ENCODE data around the gene TBC1D1. TPM values are rescaled to one million over a fixed set of nuclear protein-coding genes. Genes with fewer than 3 reads are reported as not detected.

Gene TBC1D1
- total and polyA plus RNA-seq, 2 donors (not counting 1 experiment from before 2014, with no cell fraction given): 39.7 to 90.0 TPM

DNA sequence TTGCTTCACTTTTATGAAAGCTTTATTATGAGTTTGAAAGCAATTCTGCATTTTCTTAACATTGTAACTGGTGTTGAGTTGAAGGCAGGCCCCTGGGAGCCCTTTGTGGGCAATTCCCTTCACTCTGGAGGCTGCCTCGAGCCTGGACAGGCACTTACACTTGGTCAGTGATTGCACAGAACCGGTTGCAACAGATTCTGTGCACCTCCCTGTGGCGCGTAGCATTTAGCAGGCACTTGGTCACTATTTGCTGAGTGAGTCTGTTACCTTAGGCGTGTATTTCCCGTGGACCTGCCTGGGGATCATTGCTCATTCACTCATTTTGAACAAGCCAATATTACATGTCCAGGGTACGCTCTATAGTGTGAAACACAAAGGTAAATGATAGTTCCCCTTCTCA lies 149.7 kb downstream of the TBC1D1 start:
- no peaks in the 10 kb centered on the region for H3K36me3 ChIP-seq (ENCODE audit: control insufficient read depth, insufficient read depth, low read length)
- TF ChIP-seq, protein P1, sequence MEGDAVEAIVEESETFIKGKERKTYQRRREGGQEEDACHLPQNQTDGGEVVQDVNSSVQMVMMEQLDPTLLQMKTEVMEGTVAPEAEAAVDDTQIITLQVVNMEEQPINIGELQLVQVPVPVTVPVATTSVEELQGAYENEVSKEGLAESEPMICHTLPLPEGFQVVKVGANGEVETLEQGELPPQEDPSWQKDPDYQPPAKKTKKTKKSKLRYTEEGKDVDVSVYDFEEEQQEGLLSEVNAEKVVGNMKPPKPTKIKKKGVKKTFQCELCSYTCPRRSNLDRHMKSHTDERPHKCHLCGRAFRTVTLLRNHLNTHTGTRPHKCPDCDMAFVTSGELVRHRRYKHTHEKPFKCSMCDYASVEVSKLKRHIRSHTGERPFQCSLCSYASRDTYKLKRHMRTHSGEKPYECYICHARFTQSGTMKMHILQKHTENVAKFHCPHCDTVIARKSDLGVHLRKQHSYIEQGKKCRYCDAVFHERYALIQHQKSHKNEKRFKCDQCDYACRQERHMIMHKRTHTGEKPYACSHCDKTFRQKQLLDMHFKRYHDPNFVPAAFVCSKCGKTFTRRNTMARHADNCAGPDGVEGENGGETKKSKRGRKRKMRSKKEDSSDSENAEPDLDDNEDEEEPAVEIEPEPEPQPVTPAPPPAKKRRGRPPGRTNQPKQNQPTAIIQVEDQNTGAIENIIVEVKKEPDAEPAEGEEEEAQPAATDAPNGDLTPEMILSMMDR (conservative IDR thresholded peaks at IDR 0.05 in 1 of 2, IDR thresholded peaks at IDR 0.05 in 1 of 2; ENCODE audit: low read depth in 1 of 2, low read length in 2 of 2): no peak
- no peak for TF ChIP-seq EZH2 (IDR thresholded peaks at IDR 0.05; ENCODE audit: low read length, missing control alignments)

GRCh38 chr4:38044060-38044459 lies 153.2 kb downstream of the TBC1D1 start:
- Histone ChIP-seq H2AFZ (ENCODE audit: low read length) (no peak overlapping the region), H3K4me2 (ENCODE audit: extremely low read depth, insufficient read depth, low read length) (no peak overlapping the region), H3K4me1 (ENCODE audit: control insufficient read depth, extremely low read depth, insufficient read depth, low read length) (no peaks in the 10 kb centered on the region), H3K27ac (ENCODE audit: insufficient read depth, low read length) (no peak overlapping the region), H3K79me2 (ENCODE audit: control insufficient read depth, insufficient read depth, low read length) (no peaks in the 10 kb centered on the region), H3K4me3 (replicated peaks in 1 of 4; ENCODE audit: control extremely low read depth in 1 of 4, insufficient read depth in 1 of 4, low read depth in 3 of 4, low read length in 4 of 4) (no peak overlapping the region), H3K9me3 (ENCODE audit: control insufficient read depth, insufficient read depth, low read depth, low read length) (no peaks in the 10 kb centered on the region), H3K27me3 (ENCODE audit: control insufficient read depth, insufficient read depth, low read length) (no peaks in the 10 kb centered on the region), H3K9ac (ENCODE audit: insufficient read depth, low read length) (no peak overlapping the region), H4K20me1 (ENCODE audit: control insufficient read depth, extremely low read depth, insufficient read depth, low read length) (no peaks in the 10 kb centered on the region), H3K36me3 (ENCODE audit: control insufficient read depth, insufficient read depth, low read length) (no peaks in the 10 kb centered on the region)
- TF ChIP-seq, protein P1 (conservative IDR thresholded peaks at IDR 0.05 in 1 of 2, IDR thresholded peaks at IDR 0.05 in 1 of 2; ENCODE audit: low read depth in 1 of 2, low read length in 2 of 2): no peak
- TF ChIP-seq EZH2 (IDR thresholded peaks at IDR 0.05; ENCODE audit: low read length, missing control alignments): no peak
- no peak for DNase-seq (ENCODE audit: low read depth in 2 of 2)

More for the DNA sequence above, 149.7 kb downstream of the TBC1D1 start:
- no peak overlapping the region for H3K4me2 ChIP-seq (ENCODE audit: extremely low read depth, insufficient read depth, low read length)
- H3K4me1 ChIP-seq (ENCODE audit: control insufficient read depth, extremely low read depth, insufficient read depth, low read length): no peaks in the 10 kb centered on the region
- no peak overlapping the region for H3K9ac ChIP-seq (ENCODE audit: insufficient read depth, low read length)
- no peak overlapping the region for H3K27ac ChIP-seq (ENCODE audit: insufficient read depth, low read length)
- no peaks in the 10 kb centered on the region for H3K79me2 ChIP-seq (ENCODE audit: control insufficient read depth, insufficient read depth, low read length)
- DNase-seq (ENCODE audit: low read depth in 2 of 2): no peak
- no peak overlapping the region for H2AFZ ChIP-seq (ENCODE audit: low read length)
- no peaks in the 10 kb centered on the region for H3K9me3 ChIP-seq (ENCODE audit: control insufficient read depth, insufficient read depth, low read depth, low read length)
- no peaks in the 10 kb centered on the region for H3K27me3 ChIP-seq (ENCODE audit: control insufficient read depth, insufficient read depth, low read length)
- H4K20me1 ChIP-seq (ENCODE audit: control insufficient read depth, extremely low read depth, insufficient read depth, low read length): no peaks in the 10 kb centered on the region
- no peak overlapping the region for H3K4me3 ChIP-seq (replicated peaks in 1 of 4; ENCODE audit: control extremely low read depth in 1 of 4, insufficient read depth in 1 of 4, low read depth in 3 of 4, low read length in 4 of 4)

DNA sequence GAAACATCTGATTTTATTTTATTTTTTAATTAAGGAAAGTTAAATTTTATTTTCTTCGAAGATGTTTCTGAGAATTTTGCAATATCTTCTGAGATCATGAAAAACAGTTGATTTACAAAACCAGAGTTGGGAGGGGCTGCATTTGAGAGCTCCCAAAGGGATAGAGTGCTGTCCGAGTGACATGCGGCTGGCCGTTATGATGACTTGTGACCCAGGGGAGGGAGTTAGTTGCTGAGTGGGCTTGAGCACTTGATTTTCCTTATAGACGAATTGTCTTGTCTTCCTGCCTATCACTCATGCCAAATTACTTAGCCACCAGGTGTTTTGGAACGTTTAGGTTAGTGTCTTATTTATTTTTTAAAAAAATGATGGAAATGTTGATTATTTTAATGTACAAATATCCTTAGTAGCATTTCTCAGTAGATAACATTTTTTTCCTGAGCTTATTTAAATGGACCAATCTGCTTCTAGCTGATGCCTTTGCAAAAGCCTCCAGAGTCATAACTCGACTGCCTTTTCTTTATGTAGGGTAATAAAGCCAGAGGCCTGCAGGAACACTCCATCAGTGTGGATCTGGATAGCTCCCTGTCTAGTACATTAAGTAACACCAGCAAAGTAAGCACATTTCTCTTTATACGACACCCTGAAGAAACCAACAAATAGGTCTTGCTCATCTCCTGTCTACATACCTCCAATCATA lies 154.6 kb downstream of the TBC1D1 start:
- Histone ChIP-seq H3K4me2 (ENCODE audit: extremely low read depth, insufficient read depth, low read length) (no peak overlapping the region), H3K4me3 (replicated peaks in 1 of 4; ENCODE audit: control extremely low read depth in 1 of 4, insufficient read depth in 1 of 4, low read depth in 3 of 4, low read length in 4 of 4) (no peak overlapping the region)
- no peak for DNase-seq (ENCODE audit: low read depth in 2 of 2)

More for the DNA sequence above, 154.6 kb downstream of the TBC1D1 start:
- Histone ChIP-seq H3K9ac (ENCODE audit: insufficient read depth, low read length) (no peak overlapping the region), H3K27me3 (ENCODE audit: control insufficient read depth, insufficient read depth, low read length) (no peaks in the 10 kb centered on the region), H3K27ac (ENCODE audit: insufficient read depth, low read length) (no peak overlapping the region), H3K36me3 (ENCODE audit: control insufficient read depth, insufficient read depth, low read length) (no peaks in the 10 kb centered on the region), H3K9me3 (ENCODE audit: control insufficient read depth, insufficient read depth, low read depth, low read length) (no peaks in the 10 kb centered on the region), H3K4me1 (ENCODE audit: control insufficient read depth, extremely low read depth, insufficient read depth, low read length) (no peaks in the 10 kb centered on the region), H3K79me2 (ENCODE audit: control insufficient read depth, insufficient read depth, low read length) (no peaks in the 10 kb centered on the region), H2AFZ (ENCODE audit: low read length) (no peak overlapping the region), H4K20me1 (ENCODE audit: control insufficient read depth, extremely low read depth, insufficient read depth, low read length) (no peaks in the 10 kb centered on the region)
- no peak for TF ChIP-seq EZH2 (IDR thresholded peaks at IDR 0.05; ENCODE audit: low read length, missing control alignments)
- TF ChIP-seq, protein P1 (conservative IDR thresholded peaks at IDR 0.05 in 1 of 2, IDR thresholded peaks at IDR 0.05 in 1 of 2; ENCODE audit: low read depth in 1 of 2, low read length in 2 of 2): no peak
